ENCODE results near the gene LINC01488.

Gene LINC01488

DNA sequence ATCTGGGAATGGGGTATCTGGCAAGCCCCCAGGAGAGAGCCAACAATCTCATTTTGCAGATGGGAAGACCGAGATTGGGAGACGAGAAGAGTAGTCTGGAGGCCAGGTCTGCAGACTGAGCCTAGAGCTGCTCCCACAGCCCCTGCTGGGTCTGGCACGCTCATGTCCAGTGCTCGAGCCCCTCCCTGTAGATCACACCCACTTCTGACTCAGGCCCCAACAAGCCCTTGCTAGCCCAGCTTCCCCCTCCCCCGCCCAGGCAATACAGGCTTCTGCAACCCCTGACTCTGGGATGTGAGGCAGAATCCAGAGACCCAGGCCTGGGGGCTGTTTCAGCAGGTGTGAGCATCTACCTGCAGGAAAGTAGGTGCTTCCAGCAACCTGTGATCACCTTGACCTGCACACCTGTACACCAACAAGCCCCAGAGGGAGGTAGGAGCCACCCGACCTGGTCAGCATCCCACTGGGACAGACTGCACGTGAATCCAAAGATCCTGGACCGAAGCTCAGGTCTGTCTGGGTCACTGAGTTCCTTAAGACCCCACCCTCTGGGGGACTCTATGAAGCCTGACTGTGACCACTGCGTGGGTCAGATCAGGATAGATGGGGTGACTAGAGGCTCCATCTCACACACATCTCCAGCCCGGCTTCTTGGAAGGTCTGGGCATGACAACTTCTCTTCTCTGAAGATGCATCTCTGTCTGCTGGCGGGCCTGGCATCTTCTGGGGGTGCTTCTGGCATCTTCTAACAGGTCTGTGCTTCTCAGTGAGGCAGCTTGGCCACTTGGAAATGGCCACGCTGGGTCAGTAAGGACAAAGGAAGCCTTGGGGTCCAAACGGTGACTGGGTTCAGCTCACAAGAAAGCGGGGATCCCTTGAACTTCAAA lies 29.3 kb downstream of the LINC01488 start:
- no peak for DNase-seq (ENCODE audit: low read depth)

DNA sequence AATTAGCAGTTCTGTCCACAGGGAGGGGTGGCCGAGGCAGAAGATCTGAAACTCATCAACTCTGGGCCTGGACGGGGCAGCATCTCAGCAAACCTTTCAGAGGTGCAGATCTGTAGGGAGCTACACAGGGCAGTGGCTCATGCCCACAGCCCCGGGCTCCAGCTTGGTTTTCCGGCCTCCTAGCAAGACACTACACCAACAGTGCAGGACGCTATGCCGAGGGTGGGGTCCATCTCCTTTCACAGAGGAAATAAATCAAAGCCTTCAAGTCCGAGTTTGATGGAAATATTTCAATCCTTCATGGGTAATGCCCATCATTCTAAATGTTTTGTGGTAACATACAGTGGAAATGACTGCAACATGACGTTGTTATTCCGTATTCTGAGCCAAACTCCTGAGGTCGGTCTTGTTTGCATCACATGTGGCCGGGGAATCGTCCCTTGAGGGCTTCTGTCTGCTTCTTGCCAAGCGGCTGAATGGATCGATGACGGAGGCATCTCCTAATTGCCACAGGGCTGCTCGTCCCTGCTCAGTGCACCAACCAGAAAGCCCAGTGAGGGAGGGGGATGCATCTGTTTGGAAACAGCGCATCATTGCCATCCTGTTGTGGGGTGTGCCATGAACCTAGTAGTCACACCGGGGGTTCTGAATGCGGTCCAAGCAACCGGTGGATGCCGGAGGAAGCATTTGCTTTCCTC lies 30.0 kb downstream of the LINC01488 start:
- DNase-seq (ENCODE audit: low read depth), result peak; percentile 96

DNA sequence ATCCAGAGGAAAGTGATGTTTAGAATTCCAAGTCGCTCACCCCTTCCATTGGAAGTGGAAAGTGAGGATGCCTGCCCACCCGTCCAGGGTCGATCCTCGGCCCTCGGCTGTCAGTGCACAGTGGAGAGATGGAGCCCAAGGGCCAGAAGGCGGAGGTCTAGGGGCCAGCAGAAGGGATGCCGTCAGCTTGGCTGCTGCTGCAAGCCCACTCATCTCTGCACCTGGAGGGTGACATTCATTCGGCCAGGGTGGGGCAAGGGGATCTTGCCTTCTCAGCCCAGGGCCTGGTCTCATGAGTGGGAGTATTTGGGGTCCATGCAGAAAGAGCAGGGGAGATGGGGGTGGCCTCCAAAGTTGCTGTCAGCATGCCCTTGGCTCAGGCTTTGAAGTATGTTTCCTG lies 30.7 kb downstream of the LINC01488 start:
- no peak for DNase-seq (ENCODE audit: low read depth)

DNA sequence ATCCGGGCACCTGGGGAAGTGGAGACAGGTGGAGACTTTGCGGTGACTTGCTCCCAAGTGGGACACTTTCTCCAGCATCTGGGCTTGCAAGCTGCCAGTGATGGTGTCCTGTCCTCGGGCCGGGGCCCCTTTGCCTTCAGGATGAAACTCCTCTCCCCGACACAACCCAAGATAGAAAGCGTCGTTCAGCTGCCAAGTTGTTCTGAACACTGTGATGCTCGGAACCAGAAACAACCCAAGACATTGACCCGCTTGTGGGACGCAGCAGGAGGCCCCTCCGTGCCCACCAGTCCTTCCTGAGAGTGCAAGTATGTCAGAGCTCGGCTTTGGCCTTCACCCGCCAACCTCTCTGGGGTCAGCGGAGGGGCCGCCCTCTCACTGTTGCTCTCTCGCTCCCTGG lies 31.3 kb downstream of the LINC01488 start:
- no peak for DNase-seq (ENCODE audit: low read depth)

DNA sequence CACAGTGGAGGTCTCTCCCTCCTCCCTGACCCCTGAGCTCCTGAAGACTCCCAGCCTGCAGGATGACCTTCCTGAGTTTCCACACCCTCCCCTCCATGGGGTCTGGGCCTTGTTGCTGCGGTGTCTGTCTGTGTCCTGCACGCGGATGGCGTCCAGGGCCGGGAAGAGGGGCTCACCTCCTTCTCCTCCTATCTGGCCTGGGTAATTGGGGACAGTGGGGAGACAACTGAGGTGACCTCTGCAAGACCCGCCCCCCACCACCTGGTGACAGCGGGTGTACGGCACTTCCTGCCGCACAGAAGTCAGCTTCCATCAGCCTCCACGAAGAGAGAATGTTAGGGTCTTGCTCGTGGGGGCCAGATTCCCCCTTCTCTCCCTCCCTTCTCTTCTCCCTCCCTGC lies 31.7 kb downstream of the LINC01488 start:
- no peak for DNase-seq (ENCODE audit: low read depth)

DNA sequence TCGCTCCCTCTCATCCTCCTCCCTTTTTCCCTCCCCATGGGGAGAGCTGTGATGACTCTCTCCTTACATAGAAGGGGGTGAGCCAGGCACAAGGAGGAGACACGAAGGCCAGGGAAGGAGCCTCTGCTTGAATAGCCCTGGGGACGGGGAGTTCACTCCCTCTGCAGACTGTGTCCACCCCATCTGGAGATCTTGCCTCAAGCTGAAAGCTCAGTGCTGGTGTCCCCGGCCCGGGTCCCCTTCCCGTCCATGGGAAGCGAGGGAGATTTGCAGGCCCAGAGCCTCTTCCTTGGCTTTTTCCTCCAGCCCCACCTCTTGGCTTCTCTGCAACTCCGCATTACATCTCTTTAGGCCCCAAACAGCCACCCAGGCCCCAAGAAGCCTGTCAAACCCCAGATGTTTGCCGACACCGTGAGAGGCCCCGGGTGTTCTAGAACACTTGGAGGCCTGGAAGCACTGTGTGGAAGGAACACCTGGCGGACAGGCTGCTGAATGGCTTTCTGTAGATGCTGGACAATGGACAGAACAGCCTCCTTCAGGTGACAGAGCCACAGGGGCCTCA lies 32.3 kb downstream of the LINC01488 start:
- DNase-seq (ENCODE audit: low read depth), result no peak

DNA sequence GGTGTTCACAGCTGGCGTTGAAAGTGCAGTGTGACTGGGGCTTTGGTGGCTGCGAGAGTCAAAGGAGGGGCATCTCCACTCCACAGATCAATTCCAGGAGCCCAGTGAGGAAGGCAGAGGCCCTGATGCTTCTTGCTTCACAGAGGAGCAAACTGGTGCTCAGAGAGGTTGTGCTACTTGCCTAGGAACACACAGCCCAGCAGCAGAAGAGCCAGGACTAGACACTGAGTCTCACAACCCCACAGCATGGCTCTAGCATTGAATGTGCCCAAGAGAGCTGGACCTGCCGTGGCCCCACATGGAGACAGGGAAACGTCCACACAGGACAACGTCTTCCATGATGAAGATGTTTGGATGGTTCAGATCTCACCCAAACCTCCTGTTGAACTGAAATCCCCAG lies 33.3 kb downstream of the LINC01488 start:
- no peak for DNase-seq (ENCODE audit: low read depth)

DNA sequence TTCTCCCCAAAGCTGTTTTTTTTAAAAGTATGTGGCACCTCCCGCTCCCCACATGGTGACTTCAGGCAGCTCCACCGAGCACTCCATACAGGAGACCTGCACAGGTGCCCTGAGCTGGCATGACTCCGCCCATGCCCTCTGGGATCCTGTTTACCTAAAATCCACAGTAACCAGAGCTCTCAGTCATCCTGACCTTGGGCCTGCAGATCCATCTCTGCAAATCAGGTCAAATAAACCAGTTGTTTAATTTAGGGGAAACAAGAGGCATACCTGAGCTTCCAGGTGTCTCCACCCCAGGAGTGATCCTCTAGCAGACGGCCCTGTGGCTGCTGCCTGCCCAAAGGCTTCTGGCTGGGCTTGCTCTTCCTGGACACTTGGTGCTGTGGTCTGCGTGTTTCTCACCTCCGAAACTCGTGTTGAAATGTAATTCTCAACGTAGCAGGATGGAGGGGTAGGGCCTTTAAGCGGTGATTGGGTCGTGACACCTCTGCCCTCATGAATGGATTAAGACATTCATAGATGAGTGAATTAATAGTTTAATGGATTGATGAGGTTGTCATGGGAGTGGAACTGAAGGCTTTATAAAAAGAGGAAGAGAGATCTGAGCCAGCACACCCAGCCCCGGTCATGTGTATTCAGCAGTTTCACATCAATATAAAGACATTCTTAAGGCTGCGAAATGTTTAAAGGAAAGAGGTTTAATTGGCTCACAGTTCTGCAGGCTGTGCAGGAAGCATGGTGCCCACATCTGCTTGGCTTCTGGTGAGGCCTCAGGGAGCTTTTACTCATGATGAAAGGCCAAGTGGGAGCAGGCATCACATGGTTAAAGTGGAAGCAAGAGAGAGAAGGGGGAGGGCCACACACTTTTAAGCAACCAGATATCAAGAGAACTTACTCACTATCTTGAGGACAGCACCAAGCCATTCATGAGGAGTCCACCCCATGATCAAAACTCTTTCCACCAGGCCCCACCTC lies 34.1 kb downstream of the LINC01488 start:
- DNase-seq (ENCODE audit: low read depth), result no peak

DNA sequence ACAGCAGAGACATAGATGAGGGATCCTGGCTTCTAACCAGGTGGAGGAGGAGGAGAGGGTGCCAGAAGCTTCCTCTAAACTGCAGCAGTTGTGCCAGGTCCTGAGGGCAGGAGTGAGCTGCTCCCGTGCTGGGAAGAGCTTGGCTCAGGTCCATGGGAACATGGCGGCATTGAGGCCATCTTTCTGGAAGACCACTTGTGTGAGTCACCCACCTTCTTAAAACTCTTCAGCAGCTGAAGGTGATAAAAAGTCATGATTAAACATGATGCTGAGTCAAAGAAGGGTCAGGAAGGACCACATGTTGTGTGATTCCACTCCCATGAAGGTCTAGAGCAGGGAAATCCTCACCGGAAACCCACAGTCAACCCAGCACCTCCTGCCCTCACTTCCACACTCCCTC lies 35.1 kb downstream of the LINC01488 start:
- DNase-seq (ENCODE audit: low read depth), result no peak

DNA sequence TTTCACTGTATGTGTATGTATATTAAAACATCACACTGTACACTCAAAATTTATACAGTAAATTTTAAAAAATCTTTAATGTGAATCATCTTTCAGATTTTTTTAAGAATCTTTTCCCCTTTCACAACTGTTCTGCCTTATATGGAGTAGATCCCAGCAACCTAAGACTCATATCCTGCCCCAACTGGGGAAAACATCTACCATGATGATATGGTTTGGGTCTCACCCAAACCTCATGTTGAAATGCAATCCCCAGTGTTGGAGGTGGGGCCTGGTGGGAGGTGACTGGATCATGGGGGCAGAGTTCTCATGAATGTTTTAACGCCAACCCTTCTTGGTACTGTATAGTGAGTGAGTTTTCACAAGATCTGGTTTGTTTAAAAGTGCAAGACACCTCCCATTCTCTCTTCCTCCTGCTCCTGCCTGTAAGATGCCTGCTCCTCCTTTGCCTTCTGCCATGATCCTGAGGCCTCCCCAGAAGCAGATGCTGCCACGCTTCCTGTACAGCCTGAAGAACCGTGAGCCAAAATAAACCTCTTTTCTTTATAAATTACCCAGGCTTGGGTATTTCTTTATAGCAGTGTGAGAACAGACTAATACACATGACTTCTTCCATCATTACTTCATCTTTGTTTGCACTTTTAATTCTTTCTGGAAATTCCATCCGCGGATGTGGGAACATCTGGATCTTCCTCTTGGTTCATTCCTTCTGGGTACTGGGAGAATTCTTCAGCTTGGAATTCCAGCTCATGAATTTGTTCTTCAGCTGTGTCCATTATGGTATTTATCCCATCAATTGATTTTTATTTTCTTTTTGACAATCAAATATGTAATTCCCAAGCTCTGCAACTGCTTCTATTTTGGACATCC lies 36.9 kb downstream of the LINC01488 start:
- peak; percentile 97 for DNase-seq (ENCODE audit: low read depth)

DNA sequence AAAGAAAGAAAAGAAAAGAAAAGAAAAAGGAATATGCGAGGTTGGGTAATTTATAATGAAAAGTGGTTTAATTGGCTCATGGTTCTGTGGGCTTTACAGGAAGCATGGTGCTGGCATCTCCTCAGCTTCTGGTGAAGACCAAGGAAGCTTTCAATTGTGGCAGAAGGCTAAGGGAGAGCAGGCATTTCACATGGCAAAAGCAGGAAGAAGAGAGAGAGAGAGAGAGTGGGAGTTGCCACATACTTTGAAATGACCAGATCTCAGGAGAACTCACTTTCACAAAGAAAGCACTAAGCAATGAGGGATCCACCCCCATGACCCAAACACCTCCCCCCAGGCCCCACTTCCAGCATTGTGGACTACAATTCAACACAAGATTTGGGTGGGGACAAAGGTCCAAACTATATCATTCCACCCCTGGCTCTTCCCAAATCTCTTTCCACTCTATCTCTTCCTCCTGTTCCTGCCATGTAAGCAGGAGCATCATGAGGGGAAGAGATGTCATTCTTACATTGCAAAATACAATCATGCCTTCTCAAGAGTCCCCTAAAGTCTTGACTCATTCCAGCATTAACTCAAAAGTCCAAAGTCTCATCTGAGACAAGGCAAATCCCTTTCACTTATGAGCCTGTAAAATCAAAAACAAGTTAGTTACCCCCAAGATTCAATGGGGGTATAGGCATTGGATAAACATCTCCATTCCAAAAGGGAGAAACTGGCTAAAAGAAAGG lies 38.9 kb downstream of the LINC01488 start:
- no peak for DNase-seq (ENCODE audit: low read depth)

DNA sequence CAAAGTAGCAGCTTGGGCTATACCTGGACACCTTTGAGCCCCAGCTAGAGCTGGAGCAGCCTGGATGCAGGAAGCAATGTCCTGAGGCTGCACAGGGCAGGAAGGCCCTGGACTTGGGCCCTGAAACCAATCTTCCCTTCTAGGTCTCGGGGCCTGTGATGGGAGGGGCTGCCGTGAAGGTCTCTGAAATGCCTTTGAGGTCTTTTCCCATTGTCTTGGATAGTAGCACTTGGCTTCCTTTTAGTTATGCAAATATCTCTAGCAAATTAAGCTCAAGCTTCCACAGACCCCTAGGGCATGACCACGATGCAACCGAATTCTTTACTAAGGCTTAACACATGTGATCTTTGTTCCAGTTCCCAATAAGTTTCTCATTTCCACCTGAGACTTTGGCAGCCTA lies 40.0 kb downstream of the LINC01488 start:
- DNase-seq (ENCODE audit: low read depth), result no peak

DNA sequence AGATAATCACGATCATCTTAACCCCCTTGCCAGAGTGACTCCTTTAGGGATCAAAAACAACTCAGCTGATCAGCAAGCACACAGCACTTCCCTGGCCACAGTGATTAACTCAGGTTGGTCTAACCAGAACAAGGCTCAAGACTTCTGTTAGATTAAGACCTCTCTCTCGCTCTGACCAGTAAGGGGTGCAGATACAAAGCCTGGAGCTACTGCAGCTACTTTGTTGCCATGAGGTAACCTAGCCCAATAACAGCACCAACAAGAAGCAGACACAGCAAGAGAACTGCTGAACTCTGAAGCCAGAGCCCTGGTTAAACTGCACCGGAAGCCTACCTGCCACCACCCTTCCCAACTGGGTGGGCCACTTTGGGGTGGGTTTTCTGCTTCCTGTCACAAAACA lies 42.0 kb downstream of the LINC01488 start:
- no peak for DNase-seq (ENCODE audit: low read depth)

DNA sequence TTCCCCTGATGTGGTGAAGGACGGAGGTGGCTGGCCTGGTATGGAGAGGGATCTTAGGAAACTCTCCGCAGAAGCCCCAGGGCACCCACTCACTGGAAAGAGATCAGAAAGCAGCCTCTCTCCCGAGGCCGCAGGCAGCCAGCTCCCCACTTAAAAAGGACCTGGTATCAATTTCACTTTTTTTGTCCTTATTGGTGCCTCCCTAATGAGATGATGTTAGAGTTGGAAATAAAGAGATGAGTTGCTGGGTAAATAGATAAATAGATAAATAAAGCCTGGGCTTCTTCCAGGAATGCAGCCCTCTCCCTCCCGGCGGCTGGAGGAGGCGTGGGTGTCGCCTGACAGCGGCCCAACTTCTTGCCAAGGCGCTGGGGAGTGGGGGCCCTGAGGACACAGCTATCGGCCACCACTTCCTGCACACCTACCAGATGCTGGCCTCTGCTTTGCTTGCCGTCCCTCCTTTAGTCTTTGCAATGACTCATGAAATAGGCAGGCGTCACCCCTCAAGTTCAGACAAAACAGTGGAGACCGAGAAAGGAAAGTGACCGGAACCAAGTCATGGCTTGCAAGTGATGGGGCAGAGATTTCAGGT lies 42.9 kb downstream of the LINC01488 start:
- DNase-seq (ENCODE audit: low read depth), result no peak

DNA sequence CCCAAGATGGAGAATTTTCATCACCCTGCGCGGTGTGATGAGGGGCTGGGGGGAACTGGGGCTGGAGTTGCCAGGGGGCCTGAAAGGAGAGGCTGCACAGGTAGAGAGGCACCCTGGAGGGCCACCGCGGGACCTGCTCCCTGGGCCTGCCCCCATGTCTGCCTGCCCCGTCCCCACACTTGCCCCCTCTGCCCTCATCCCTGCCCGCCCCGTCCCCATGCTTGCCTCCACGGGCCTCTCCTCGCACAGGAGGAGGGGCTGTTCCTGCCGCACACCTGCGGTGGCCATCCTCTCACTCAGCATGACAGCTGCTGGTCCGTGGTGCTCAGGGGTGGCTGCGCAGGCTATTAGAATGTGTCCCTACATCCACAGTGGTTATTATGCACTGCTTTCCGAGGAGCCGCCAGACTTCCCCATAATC lies 43.5 kb downstream of the LINC01488 start:
- DNase-seq (ENCODE audit: low read depth), result no peak

DNA sequence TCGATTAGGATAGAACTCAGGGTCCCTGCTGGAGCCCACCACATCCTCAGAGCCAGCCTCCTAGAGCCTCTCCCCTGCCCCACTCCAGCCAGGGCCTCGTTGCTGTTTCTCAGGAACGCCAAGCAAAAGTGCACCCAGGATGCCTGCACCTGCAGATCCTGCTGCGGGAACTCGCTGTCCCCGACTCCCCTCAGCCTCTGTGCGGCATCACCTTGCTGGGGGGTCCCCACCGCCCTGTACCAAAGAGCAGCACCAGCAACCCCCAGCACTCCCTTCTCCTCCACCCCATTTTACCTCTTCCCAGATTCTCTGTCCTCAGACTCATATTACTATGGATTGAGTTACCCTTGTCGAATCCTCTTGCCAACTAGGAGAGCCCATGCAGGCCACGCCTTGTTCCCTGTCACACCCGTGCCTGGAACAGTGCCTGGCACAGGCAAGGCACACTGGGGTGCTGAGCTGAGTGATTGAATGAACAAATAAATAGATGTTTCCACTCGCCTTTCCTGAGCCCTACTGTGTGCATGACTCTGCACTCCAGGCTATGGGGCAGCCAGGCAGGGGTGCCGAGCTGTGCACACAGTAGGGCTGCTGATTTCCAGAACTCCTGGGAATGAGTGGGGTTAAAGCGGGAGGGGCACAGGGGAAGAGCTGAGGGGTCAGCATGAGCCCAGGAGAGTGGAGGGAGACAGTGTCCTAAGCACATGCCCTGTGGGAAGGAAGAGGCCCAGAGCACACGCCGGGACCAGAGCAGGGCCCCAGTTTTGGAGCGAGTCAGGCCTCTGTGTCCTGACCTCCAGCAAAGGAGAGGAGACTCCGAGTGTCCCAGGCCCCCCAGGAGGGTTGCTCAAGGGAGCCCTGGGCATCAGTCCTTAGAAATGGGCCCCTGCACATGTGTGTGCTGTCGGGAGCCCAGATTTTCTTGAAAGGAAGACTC lies 44.3 kb downstream of the LINC01488 start:
- DNase-seq (ENCODE audit: low read depth), result no peak

DNA sequence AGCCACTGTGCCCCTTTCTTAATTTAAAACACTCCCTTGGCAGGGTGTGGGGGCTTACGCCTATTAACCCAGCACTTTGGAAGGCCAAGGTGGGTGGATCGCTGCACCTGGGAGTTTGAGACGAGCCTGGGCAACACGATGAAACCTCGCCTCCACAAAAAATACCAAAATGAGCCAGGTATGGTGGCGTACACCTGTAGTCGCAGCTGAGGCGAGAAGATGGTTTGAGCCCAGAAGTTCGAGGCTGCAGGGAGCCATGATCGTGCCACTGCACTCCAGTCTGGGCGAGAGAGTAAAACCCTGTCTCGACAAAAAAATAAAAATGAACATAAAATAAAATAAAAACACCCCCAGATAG lies 45.0 kb downstream of the LINC01488 start:
- DNase-seq (ENCODE audit: low read depth), result no peak

DNA sequence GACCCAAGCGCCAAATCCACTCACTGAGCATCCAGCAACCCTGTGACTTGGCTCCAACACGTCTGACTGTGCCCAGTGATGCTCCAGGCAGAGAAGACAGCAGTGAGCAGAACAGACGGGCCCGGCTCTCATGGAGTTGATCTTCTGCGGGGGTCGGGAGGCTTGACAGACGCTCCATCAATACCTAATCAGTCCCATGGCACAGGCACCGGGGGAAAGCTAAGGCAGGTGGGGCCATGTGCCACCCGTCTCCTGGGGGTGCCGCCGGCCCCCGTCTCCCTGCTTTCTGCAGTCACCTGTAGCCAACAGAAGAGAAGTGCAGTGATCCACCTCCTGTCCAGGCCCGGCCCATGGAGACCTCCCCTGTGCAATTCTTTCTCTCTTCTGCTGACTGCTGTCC lies 47.5 kb downstream of the LINC01488 start:
- no peak for DNase-seq (ENCODE audit: low read depth)
